NCI-H524 (cell line): ENCODE results near the gene PPIH.
"Not testable (repeated sequence)": the region's sequence is repeated elsewhere in the genome, so short reads cannot be mapped to it uniquely, and the experiment has no call there.

Source experiments
- DNase-seq, 2 experiments: peaks; one replicate each; lab custom pipeline; 2025; lab: John Stamatoyannopoulos, UW

Gene PPIH

GRCh38 chr1:42682484-42682738, 24.2 kb downstream of the PPIH start:
- not testable (repeated sequence) for DNase-seq

DNA sequence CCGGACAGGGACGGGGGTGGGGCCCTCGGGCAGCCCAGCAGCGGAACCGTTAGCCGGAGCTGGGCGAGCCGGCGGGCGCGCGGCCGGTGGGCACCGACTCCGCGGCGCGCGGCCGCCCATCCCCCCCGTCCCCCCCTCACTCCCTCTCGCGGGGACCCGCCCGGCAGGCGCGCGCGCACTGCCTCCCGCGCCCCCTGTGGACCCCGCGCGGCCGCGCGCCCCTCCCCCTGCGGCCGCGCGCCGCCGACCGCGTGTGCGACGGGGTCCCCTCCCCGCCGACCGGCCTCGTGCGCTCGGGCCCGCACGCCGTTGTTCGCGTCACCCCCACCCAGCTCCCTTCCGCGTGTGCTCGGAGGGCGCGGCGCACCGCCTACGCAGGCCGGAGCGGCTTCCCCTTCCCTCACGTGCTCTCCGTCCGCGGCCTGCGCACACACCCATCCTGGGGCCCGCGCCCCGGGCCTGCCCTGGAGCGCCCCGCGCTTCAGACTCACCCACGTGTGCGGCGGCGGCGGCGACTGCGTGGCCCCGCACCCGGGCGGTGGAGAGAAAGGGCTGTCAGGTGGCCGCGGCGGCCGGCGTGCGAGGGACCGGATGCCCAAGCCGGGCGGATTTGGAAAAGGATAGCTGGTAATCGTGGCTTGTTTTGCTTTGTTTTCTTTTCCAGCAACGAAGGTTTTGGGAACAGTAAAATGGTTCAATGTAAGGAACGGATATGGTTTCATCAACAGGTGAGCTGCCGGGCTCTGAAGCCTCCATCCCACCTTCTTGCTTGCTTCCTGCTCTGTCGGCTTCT, 24.7 kb downstream of the PPIH start:
- DNase-seq: peak; percentile 23 to 66

- DNase-seq: peak in 1 of 2 experiments; percentile 45
Observed at GRCh38 chr1:42684139-42684538, 25.9 kb downstream of the PPIH start.

DNA sequence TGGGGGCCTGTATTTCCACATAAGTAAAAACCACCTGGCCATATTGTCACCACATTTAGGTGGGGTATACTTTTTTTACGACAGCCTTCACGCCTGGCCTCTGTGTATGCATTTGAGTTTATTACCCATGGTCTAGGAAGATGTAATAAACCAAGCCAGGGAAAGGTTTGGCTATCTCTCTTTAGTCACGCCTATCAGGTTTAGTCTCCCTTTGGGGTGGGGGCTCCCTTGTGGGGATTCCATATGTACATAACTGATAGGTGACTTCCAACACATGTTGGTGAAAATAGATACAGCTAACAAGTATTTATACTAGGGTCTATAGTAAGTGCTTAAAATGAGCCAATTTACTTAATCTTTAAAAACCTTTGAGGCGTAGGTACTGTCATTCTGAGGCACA, 28.2 kb downstream of the PPIH start:
- no peak for DNase-seq

DNA sequence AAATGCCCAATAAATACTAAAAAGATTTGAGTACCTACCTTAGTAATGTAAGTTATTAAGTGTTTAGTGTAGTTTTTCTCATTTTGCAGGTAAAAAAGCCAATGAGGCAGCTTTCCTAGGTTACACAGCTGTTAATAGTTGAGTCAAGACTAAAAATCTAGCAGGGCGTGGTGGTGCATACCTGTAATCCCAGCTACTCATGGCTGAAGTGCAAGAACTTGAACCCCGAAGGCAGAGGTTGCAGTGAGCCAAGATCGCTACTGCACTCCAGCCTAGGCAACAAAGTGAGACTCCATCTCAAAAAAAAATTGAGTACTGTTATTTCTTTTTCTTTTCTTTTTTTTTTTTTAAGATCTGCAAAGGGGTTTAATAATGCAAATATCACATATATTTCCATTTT, 31.7 kb downstream of the PPIH start:
- DNase-seq: no peak

DNA sequence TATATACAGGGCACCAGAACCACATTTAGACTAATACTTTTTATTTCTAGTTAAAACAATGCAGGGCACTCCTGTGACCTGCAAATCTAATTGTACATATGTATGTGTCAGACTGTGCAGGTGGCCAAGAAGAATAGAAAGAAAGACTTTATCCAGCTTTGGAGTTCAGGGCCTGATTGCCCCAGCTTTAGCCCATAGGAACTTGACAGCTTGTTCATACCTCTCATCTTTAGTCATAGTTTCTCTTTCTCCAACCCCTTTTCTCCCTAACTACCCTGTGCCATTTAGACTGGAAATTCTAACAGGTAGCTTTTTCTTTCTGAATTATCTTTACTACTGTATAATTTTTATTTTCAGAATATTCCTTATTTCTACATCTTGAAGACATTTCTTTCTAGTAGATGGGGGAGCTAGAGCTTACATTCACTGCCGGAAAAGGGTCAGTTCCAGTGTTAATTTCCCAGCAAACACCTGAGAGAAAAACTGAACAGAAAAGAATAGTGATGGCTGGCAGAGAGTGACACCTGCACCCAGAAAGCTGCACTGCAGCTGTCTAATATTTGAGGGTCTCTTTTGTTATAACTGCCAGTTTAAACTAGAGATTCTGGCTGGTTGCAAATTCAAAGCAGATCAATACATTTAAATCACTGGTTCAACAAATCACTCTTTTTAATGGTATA, 32.4 kb downstream of the PPIH start:
- no peak for DNase-seq

DNA sequence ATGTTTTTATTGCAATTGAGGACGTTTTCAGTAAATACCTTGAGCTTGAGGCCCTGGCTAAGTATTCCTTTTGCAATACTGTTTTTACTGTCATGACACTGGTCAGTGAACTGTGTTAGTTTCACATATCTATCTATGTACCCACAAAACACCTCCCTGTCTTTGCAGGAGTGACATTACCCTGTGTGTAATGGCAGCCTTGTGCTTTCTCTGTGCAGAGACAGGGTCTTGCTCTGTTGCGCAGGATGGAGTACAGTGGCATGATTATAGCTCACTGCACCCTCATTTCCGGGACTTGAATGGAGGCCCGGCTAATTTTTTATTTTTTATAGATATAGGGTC, 32.9 kb downstream of the PPIH start:
- DNase-seq: no peak

DNA sequence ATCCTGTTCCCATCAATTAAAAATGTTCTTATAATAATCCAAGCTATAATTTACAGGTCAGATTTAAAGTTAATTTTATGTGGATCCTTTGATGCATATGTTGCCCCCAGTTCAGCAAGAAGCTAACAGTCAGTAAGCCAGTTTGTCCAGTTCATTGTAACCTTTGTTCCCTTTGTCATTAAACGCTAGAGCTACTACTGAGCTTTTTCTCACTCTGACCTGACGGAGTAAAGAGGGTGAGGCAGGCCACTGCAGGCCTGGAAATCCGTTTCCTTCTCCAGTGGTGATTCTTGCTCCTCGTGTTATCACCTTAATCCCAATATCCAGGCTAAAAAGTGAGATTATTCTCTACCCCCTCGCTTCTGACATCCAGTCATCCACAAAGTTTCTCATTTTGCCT, 34.2 kb downstream of the PPIH start:
- no peak for DNase-seq

GRCh38 chr1:42692911-42693310, 34.7 kb downstream of the PPIH start:
- DNase-seq: no peak

DNA sequence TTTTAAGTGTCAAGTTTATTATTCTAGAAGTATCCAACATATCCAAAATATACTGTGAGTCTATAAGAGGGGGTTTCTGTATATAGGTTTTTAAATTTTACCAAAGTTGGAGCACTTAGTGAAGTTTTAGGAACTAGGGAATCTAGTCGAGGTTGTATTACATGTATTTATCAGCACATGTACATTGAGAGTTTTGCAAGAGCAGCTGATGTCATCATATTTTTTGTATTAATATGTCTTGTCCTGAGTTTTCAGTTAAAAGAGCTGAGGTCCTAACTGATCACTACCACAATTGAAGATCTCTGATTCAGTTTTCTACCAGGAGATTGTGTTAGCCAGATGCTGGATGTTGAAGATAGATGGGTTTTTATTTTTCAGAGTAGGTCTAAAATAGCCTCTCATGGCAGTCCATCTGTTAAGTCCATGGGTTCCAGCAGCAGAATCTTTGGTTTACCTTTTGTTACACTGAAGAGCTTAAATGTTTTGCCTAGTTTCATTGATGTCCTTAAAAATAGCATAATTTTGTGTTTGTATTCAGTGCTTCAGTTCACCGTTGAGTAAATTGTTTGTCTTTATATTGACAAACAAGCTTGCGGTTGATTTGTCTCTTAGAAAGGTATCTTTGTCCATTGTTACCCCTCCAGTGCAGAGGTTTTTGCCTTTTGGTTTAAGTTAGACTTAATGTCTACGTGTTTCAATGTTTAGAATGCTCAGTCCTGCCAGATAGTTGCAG, 40.0 kb downstream of the PPIH start:
- no peak for DNase-seq

DNA sequence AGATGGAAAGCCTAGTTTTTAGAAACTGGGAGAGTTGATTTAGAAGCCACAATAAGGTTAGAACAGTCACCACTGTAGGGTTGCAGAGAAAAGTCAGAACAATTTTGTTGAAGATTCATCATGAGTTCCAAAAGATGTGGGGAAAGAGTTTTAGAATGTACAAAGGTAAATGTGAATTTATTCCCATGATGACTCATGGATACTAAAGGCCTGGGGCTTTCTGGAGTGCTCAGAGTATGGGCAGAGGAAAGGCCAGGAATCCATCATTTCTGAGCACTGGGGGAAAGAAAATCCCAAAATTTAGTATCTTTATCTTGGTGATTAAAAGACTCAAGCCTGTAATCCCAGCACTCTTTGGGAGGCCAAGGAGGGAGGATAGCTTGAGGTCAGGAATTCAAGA, 41.8 kb downstream of the PPIH start:
- no peak for DNase-seq

DNA sequence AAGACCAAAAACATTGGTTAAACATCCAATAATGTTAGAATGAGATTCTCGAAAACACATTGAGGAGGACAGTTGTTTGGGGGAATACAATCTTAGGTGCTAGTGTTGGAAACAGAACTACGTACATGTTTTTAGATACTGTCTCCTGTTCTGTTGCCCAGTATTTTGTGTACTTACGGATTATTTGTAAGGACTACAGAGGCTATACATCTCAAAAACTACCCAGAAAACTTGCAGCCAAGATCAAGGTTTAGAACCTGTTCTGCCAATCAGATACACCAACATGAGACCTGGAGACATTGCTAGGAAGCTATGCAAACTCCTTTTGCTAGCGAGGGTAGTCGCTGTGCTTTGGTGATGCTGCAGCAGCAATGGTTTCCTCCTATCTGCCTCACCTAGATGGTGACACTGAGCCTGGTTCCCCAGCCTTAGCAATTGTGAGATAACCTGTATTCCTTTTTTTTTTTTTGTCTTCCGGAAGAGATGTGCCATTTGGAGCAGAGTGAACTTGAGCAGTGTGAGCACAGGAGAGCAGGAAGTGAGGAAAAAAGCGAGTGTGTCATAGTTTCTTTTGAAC, 45.8 kb downstream of the PPIH start:
- no peak for DNase-seq

DNA sequence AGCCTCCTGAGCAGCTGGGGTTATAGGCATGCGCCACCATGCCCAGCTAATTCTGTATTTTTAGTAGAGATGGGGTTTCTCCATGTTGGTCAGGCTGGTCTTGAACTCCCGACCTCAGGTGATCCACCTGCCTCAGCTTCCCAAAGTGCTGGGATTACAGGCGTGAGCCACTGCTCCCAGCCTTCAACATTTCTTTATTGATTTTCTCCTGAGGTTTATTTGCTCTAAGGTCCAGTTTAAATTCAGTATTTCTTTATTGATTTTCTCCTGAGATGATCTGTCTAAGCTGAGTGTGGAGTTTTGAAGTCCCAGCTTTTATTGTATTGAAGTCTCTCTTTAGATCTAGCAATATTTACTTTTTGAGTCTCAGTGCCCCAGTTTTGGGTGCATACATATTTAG, 54.6 kb downstream of the PPIH start:
- DNase-seq: not testable (repeated sequence)

- DNase-seq: no peak
Observed at GRCh38 chr1:42713293-42713692, 55.1 kb downstream of the PPIH start.

- not testable (repeated sequence) for DNase-seq
Observed at GRCh38 chr1:42714441-42714840, 56.2 kb downstream of the PPIH start.

DNA sequence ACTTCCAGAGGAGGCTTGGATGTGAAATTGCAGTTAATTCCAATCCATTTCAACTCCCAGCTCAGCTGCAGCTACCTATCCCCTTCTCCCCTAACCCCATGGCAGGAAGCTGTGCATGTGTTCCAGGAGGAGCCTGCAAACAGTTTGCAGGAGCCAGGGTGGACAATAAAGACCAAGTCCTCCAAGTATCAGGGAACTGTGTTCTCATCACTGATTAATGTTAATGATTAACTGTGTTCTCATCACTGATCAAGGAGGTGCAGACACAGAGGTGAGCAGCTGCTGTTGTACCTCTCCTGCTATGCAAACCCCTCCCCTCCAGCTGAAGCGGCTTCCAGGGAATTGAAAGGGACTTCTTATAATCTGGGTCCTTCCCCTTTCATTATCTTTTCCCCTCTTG, 62.6 kb downstream of the PPIH start:
- DNase-seq: no peak

- no peak for DNase-seq
Observed at GRCh38 chr1:42721926-42722325, 63.7 kb downstream of the PPIH start.

GRCh38 chr1:42722403-42722802, 64.2 kb downstream of the PPIH start:
- DNase-seq: not testable (repeated sequence)

DNA sequence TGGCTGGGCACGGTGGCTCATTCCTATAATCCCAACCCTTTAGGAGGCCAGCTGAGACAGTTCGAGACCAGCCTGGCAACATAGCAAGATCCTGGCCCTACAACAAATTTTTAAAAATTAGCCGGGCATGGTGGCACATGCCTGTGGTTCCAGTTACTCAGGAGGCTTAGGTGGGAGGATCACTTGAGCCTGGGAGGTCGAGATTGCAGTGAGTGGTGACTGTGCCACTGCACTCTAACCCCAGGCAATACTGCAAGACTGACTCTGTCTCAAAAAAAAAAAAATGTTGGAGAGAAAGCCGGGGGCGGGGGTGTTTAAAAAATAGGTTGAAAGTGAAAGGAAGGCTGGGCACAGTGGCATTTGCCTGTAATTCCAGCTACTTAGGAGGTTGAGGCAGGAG, 65.3 kb downstream of the PPIH start:
- no peak for DNase-seq

DNA sequence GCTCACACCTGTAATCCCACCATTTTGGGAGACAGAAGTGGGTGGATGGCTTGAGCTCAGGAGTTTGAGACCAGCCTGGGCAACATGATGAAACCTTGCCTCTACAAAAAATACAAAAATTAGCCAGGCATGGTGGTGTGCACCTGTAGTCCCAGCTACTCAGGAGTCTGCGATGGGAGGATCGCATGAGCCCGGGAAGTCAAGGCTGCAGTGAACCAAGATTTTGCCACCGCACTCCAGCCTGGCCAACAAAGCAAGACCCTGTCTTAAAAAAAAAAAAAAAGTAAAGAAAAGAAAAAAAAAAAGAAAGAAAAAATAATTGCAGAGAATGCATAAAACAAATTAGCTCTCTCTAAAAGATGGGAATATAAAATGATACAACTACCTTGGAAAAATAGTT, 67.6 kb downstream of the PPIH start:
- DNase-seq: not testable (repeated sequence)
